HG03558 (cell line): ENCODE measurements around the gene FGF9.

Experiments
- ATAC-seq: cut with Tn5 transposase; IDR thresholded peaks from one replicate; pipeline ENCODE4 v1.9.1; 2021; ENCODE audit warnings: moderate number of reproducible peaks; ENCODE audit not compliant: unreplicated experiment; ENCODE audit errors: extremely low read depth

The FGF9 gene

DNA sequence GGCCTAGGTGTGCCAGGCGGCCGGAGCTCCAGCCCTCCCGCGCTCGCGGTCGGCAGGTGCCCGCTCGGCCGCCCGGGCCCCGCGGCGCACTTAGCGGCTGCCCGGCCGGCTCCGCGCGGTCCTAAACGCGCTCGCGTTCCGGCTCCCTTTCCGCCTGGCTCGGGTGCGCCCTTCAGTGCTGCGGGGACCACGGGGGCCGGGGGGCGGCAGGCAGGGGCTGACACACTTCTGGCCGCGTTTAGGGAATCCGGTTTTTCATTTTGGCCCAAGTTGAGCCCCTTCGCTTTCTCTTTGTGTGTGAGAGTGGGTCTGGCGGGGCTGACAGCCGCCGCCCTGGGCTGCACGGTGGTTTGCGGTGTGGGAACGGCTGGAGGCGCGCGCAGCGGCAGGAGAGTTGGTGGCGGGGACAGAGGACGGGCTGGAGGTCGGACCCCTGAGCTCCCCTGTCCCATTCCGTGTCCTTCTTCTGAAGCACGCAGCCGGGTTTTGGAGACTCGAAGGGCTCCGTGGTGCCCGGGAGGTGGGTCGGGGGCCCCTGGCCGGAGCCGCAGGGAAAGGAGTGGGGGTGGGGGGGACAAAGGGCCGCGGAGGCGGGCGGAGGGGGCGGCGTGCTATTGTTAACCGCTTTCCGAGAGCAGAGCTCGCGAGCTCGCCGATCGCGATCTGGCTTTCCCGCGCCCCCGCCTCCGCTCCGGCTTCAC is 3.1 kb downstream of the FGF9 start:
- no peak for ATAC-seq

DNA sequence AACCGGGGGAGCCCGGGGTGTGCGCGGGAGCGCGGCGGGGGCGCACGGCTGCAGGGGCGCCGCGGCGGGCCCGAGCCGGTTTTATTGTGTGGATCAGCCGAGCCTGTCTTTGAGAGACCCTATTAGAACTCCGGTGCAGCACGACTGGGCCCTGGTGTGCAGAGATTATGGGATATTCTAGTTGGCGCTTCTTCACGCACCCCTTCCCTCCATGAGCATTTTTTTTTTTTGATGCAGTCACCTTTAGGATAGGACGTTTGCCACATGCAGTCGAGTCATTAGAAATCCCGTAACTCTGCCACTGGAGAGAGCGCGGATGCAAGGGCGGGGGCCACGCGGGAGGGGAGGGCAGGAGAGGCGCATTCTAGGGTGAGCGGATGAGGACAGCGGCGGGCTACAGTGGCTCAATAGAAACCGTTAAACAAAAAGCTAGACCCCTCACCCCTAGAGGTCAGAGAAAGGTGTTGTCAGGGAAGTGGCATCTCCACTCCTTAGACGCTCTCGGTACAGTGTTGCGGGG is 3.7 kb downstream of the FGF9 start:
- ATAC-seq: no peak

DNA sequence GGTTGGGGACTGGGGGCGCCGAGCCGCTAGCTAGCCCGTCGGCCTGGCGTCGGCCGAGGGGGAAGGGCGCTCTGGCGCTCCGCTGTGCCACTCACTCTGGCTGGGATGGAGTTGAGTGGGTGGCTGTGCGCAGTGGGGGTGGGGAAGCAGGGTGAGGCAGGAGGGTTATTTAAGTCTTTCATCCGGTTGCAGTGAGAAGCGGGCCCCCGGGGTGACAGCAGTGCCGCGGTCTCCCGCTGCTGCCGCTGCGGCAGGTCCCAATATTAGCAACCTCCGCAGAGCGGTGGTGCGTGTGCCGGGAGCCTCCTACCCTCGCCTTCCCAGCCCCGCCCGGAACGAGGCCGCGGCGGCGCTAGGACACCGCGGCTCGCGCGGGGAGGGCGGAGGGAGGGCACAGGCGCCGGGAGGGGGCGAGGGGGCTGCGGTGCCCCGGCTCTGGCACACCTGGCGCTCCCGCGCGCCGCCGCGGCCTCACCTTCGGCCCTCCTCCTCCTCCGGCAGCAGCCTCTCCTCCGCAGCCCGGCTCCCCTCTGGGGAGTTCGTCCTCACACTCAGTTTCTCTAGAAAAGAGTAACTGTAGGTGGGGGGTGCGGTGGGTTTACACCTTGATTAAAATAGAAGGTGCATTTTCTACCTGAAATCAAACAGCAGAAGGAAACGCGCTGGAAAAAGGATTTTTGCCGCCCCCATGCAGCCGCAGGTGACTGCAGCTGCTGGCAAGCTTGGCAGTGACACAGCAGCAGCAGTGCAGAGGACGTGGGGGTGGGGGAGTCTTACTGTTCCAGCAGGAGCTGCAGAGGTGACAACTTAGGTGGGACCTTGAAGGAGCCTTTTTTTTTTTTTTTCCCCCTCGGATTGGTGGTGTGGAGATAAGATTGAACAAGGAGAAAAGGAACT is 4.5 kb downstream of the FGF9 start:
- ATAC-seq: no peak

DNA sequence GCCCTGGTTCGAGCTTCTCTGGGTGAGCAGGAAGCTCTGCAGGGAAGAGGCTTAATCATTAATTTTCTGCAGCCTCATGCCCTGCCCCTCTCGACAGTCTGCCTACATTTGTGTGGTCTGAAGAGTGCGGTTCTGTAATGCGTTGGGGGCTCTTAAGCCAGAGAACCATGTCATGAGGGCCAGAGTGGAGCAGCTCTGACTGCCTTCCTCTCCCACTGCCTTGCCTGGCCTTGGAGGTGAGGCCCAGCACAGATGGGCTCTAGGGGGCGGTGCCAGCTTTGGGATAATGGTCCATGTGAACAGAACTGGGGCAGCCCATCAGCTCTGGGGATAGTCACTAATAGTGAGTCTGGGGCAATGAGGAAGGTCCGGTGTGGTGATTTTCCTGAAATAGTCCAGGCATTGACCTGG is 5.7 kb downstream of the FGF9 start:
- no peak for ATAC-seq

DNA sequence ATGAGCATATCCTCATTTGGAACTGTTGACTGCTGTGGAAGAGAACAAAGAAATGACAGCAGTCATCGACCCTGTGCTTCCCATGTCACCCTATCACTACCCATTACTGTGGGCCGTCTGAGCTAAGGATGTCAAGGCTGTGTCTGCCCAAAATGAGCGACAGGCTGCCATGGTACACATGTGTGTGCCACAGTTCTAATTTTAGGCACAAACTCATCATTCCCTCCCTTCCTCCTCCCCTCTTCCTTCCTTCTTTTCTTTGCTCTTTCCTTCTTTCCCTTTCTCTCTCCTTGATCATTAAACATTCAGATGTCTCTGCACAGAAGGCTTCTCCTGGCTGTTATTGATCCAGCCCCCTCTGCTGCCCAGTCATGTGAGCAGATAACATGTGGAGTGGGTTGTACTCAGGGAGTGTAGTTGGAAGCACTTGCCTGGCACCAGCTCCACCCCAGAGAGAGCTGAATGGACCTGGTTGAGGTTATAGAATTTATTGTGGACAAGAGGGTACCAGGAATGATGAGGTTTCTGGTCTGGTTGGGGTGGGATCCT is 6.3 kb downstream of the FGF9 start:
- no peak for ATAC-seq

DNA sequence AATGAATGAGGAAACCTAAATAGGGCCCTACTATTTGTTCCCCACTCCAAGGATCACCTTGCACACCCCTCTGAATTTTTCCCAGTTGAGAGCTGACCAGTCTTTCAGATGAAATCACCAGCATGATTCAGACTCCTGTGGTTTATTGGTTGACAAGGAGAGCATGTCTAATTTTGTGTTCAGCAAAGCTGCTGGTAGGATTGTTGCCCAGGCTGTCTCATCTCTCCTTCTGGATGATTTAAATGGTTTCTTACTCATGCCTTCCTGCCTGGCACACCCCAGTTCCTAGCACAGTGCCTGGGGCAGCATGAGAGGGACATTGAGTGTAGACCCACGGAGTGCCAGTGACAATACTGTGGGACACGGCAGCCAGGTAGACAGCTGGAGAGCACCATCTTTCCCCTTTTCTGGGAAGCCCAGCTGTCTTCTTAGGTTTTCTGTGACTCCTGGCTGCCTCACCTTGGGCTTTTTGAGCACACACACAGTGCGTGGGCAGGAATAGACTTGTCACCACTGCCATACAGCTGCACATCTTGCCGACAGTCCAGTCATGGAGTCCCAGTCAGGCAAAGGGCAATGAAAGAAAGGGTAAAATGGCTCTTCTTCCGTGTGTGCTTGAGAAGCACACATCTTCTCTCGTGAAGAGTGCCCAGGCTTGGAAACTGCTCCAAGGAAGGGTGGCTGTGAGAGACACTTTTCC is 12.3 kb downstream of the FGF9 start:
- no peak for ATAC-seq

DNA sequence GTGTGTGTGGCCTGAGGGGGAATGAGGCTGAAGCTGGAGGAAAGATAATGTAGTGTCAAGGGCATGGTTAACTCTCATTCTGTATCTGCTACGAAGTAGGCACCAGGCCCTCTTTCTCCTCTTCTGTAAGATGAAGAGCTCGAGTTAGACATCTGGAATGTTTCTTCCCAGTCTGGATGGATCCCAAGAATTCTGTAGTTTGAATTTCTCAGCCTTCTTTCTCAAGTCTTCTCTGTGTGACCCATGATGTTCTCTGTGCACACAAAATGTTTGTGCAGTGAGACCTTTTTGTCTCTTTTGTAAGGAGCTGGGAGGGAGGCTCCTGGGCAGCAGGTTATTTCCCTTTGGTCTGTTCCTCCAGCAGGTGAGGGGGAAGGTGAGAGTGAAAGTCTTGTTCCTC is 13.7 kb downstream of the FGF9 start:
- ATAC-seq: no peak

DNA sequence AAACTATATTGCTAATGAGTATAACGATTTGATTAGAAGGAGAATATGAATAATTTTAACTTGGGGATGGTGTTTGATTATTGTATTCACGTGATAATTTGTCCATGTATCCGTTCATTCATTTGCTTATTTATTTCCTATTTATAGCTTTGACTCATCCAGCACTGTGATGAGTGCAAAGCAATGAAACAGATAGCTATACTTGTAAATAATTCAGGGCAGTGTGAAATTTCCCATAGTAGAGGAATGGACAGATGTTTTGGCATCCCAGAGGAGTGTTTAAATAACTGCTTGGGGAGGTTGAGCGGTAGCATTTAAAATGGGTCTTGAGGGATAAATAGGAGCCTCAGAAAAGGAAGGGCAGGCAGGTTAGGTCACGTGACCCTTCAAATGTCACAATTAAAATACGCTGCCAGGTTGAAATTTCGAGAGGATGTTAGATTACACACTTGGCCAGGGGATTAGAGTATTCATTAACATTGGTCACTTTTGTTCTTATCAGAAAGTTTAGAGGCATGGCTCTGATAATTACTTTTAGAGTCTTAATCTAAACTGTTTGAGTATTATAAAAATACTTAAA is 14.7 kb downstream of the FGF9 start:
- ATAC-seq: no peak

DNA sequence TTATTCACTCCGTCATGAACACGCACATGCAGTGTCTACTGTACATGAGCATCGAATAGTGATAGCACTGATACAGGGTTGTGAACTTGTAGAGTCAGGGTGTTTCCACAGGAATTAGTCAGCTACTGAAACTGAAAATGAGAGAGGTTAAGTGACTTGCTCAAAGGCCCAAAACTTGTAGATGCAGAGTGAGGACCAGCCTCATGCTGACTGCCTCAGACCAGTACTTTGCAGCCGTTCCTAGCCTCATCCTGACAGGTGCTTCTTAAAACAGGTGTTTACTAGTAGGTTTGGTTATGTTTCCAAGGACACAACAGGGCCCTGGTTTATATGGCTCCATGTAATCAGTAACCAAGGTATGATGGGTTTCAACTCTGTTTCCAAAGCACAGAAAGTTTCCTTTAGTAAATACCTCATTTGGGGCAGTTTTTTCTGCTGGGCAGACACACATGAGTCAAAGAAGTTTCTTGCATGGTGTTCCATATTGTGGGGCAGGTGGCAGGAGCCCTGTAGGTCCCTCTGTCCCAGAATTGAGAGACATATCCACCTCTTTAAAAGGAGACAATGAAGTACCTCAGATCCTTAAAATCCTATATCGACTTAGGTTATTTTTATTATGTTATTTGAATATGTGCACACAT is 16.0 kb downstream of the FGF9 start:
- peak; percentile 91 for ATAC-seq

DNA sequence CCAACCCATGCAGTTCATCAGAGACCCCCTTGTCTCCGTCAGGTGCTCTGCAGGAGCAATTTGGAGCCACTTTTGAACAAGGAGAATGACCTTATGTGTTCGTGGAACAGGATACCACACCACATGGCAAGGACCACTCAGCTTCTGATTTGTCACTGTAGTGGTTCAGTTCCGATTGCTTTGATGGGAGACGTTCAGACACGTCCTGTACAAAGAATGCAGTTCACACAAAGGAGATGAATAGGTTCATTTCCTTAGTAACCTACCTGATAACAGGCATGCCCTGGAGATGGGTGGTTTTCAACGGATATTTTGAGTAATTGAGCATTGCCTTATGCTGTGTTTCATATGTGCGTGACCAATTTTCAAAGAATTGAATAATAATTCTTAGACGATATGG is 17.2 kb downstream of the FGF9 start:
- ATAC-seq: no peak

DNA sequence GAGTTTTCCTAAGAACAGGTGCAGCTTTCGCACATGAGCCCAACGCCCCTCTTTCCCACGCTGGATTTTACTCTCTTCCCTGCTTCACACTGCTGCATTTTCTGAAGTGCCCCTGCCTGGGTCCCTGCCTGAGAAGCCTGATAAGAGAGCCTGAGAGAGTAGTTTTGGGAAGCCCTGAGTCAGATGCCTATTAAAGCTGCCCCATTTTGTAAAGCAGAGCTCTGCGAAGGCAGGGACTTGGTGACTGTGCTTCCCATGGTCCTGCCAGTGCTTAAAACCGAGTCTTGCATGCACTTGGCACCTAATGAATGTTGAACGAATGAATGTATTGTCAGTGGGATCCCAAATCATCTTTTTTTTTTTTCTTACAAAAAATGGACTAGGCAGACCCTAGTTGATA is 18.2 kb downstream of the FGF9 start:
- no peak for ATAC-seq

DNA sequence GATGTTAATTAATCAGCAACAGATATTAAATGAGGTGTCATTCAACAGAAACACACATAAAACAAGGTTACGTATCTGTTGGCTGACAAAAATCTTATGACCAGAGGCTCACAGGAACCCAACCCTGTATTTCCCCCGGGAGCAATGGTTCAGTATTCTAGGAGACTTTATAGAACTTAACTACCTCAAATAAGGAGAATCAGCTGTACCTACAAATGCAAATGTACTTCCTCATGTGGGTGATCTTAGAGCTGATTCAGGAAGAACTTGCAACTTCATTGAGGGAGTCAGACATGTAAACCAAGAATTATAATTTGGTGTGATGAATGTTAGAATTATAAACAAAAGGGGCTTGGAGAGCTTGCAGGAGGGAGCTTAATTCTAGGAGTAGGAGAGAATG is 20.1 kb downstream of the FGF9 start:
- no peak for ATAC-seq

DNA sequence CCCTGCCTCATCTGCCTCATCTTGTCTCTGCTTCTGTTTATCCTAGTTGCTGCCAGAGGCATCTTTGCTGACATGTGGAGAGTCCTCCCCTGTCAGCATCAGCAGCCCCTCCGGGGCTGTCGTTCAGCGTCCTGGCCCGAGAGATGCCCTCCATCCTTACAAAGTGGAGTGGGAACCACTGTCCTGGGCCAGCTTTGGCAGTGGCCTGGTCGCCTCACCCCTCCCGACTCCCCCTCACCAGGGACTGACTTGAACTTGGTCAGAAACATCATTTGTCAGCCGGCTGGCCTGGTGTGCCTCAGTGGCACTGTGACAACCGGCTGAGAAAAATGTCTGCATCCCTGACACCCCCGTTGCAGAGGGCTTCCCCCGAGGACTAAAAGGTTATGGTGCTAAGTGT is 20.6 kb downstream of the FGF9 start:
- no peak for ATAC-seq

DNA sequence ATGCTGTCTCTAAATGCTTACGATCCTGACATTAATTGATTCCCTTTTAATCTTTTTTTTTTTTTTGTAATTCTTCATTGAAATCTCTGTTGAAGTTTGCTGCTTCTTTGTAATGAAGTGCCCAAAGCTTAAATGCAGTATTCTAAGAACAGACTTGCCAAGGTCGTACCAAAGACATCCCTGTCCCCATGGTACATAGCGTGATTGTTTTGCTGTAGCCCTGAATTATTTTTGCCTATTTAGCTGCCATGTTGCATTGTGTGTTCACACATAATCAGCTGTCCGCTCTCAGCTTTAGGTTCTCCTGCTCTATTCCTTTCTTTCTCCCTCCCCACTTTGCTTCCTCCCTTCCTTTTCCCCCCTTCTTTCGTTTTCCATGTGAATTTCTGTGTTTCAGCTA is 21.1 kb downstream of the FGF9 start:
- ATAC-seq: no peak

DNA sequence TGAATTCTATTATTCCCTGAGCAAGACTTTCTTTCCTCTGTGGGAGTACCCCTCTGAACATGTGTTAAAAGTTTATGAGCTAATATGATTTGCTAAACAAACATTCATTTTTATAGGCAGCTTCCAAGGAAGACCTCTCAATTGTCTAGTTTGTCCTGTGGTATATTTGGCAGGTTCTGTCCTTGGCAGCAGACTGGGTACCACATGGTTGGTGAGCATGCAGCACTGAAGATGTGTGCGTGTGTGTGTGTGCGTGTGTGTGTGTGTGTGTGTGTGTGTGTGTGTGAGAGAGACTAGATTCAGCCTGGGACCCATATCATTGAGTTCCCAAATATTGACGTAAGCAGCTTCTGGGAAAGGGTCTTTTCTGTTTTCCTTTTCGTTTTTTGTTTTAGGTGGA is 24.0 kb downstream of the FGF9 start:
- ATAC-seq: no peak

DNA sequence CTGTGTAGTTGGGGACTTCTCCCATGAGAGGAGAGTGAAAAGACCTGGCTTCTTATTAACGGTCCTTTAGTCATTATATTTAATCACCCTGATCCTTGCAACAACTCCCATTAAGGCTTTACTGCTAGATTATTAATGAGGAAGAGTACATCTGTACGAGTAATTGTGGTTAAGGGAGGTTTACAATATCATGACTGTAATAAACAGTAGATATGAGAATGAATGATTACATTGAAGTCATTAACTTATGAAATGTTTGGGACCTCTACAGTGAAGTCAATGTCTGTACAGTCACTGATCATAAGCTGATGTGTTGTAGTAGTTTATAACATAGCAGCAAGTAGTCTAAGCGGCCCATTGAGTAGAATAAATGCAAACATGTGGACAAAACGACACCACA is 24.7 kb downstream of the FGF9 start:
- ATAC-seq: no peak

DNA sequence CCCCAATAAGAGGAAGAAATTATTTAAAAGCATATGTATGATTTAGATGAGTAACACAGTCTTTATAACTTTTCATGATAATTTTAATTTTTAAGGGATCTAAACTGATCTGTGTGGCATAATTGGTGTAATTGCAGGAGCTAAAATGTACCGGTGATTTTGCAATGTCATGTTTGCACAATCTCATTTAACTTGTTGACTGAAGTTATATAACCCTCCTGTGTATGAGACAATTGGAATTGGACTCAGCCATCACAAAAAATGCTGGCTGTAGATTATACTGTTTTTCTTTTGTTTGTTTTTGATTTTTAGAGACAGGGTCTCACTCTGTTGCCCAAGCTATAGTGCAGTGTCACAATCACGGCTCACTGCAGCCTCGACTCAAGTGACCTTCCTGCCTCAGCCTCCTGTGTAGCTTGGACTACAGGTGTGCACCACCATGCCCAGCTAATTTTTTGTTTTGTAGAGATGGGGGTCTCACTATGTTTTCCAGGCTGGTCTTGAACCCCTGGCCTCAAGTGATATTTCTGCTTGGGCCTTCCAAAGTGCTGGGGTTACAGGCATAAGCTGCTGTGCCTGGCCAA is 26.1 kb downstream of the FGF9 start:
- no peak for ATAC-seq

DNA sequence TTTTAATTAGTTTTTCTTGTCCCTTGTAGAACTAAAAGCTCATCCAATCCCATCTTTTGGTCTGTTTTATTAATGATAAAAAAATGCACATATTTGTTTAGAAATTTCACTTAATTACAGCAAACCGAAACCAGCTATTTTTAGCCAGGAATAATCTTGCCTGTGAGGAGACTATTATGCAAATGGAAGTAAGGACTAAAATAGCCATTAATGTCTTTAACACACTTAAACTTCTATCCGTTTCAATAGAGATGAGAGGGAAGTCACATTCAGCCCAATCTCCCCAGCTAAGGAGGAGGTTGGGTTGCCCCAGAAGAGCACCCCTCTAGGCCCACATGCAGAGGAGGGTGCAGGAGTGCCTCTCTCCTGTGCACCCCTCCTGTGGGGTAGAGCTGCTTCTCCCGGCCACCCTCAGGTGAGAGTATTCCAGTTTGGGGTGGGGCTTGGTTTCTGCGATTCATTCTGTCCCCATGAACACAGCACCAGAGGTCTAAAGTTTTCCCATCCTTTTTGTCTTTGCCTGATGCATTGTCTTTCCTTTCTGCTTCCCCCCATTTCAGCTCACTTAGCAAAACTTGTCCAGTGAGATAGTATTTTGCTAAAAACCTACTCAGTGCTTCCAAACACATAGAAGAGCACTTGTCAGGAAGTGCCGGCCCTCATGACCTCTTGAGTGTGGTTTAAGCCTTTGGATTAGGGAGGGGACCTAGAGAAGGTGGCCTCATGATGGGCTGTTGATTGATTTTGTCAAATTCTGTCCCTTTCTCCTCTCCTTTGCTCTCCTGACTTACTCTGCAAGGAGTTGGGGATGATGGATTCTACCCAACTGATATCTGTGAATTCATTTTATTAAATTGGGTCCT is 28.2 kb downstream of the FGF9 start:
- ATAC-seq: no peak

DNA sequence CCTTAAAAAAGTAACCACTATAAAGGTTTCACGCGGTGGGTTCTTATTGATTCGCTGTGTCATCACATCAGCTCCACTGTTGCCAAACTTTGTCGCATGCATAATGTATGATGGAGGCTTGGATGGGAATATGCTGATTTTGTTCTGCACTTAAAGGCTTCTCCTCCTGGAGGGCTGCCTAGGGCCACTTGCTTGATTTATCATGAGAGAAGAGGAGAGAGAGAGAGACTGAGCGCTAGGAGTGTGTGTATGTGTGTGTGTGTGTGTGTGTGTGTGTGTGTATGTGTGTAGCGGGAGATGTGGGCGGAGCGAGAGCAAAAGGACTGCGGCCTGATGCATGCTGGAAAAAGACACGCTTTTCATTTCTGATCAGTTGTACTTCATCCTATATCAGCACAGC is 30.6 kb downstream of the FGF9 start:
- no peak for ATAC-seq
